PC-9 (cell line): ENCODE data around the gene SLC10A7. TPM values are rescaled to one million over a fixed set of nuclear protein-coding genes. Genes with fewer than 3 reads are reported as not detected.
"Not testable (repeated sequence)": the region's sequence is repeated elsewhere in the genome, so short reads cannot be mapped to it uniquely, and the experiment has no call there.

Experiments used
- BruUV-seq: library from RNA; stranded (reverse); fragments of 400-500 nt; replicated peaks from 2 replicates; lab custom pipeline; 2021; lab: Mats Ljungman, UMichigan
- CTCF ChIA-PET: fragments of 300-600 bp; sonication (Branson Sonifier 250); formaldehyde crosslinking; loops from one replicate; lab custom pipeline; 2022; ENCODE audit warnings: antibody characterized with exemption; lab: Charles Lee
- POLR2A ChIA-PET: fragments of 300-600 bp; sonication (Branson Sonifier 250); formaldehyde crosslinking; loops from one replicate; lab custom pipeline; 2022; ENCODE audit warnings: antibody characterized with exemption; ENCODE audit not compliant: unreplicated experiment; lab: Charles Lee
- DNase-seq, 2 experiments: peaks; one replicate each; pipeline versions ENCODE4 v3.0.0 to v3.0.0-alpha.2; 2015 to 2022; ENCODE audit warnings: mixed read lengths in 1 of 2
- H2AFZ ChIP-seq: fragments of 200-600 bp; sonication (generic); 2 replicates; pipeline ENCODE4 v1.8.1; 2017; ENCODE audit warnings: antibody characterized with exemption
- H3F3A ChIP-seq: fragments of 200-600 bp; sonication (generic); 2 replicates; pipeline ENCODE4 v1.8.1; 2017; ENCODE audit warnings: antibody characterized with exemption, mild to moderate bottlenecking, low read depth; ENCODE audit not compliant: insufficient read depth
- H3K27ac ChIP-seq: fragments of 200-600 bp; sonication (generic); 2 replicates; pipeline ENCODE4 v1.6.1; 2016; ENCODE audit warnings: mixed run types
- H3K27me3 ChIP-seq: fragments of 200-600 bp; sonication (generic); 2 replicates; pipeline ENCODE4 v1.6.1; 2016; ENCODE audit warnings: low read depth, mixed run types; ENCODE audit not compliant: insufficient read depth
- H3K36me3 ChIP-seq: fragments of 200-600 bp; sonication (generic); 2 replicates; pipeline ENCODE4 v1.6.1; 2016; ENCODE audit warnings: low read depth, mixed run types
- H3K4me1 ChIP-seq: fragments of 200-600 bp; sonication (generic); replicated peaks from 2 replicates; pipeline ENCODE4 v1.6.1; 2016; ENCODE audit warnings: mixed run types; ENCODE audit not compliant: insufficient read depth
- H3K4me2 ChIP-seq: fragments of 200-600 bp; sonication (generic); 2 replicates; pipeline ENCODE4 v1.6.1; 2017; ENCODE audit warnings: mixed run types
- H3K4me3 ChIP-seq: fragments of 200-600 bp; sonication (generic); 2 replicates; pipeline ENCODE4 v1.6.1; 2016; ENCODE audit warnings: mixed run types
- H3K79me2 ChIP-seq: fragments of 200-600 bp; sonication (generic); 2 replicates; pipeline ENCODE4 v1.6.1; 2017; ENCODE audit warnings: low read depth, mixed run types
- H3K9me2 ChIP-seq: fragments of 200-600 bp; sonication (generic); 2 replicates; pipeline ENCODE4 v1.8.1; 2017; ENCODE audit warnings: mild to moderate bottlenecking; ENCODE audit not compliant: insufficient read depth
- H3K9me3 ChIP-seq: fragments of 200-600 bp; sonication (generic); 2 replicates; pipeline ENCODE4 v1.8.1; 2016; ENCODE audit warnings: low read depth; ENCODE audit not compliant: insufficient read depth
- H4K20me1 ChIP-seq: fragments of 200-600 bp; sonication (generic); 2 replicates; pipeline ENCODE4 v1.8.1; 2017; ENCODE audit not compliant: insufficient read depth
- CTCF ChIP-seq: fragments of 200-600 bp; sonication (generic); conservative IDR thresholded peaks from 2 replicates; pipeline ENCODE4 v1.6.1; 2017; ENCODE audit warnings: mixed run types, antibody characterized with exemption, mild to moderate bottlenecking, moderate library complexity
- EZH2 ChIP-seq: fragments of 200-600 bp; sonication (generic); IDR thresholded peaks from 2 replicates; pipeline ENCODE4 v1.8.0; 2017; ENCODE audit warnings: antibody characterized with exemption, low read depth
- intact Hi-C: fragments of 100-400 bp; cut with micrococcal nuclease; formaldehyde crosslinking; loops from one replicate; pipeline ENCODE4 v1.10.0; 2022; ENCODE audit not compliant: unreplicated experiment
- total RNA-seq: library from RNA; stranded (reverse); gene quantifications from 2 replicates; pipeline ENCODE4 v1.2.3, GENCODE V29; 2021

SLC10A7 gene
- total RNA-seq, 1 experiment from 2014 or later: 11.4 TPM

DNA sequence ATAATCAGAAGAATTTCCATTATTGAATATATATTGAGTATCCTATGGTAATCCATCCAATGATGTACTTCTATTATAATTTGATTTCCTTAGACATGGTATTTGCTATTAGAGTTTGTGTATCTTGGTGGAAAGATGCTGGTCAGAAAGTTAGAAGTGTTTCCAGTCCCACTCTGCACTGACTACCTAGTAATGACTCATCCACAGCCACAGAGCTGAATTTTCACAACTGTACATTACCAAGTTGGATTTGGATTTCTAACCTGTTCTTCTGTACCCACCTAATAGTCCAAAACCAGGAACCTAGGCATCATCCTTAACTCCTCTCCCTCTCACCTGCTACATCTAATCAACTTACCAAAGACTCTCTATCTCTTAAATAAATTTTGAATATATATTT is 162.0 kb downstream of the SLC10A7 start:
- no peaks in the 10 kb centered on the region for H3K27me3 ChIP-seq
- H3K4me1 ChIP-seq: no peaks in the 10 kb centered on the region
- intact Hi-C loops: no loop called here
- no peak overlapping the region for H3K4me3 ChIP-seq
- no peaks in the 10 kb centered on the region for H3K9me3 ChIP-seq
- H2AFZ ChIP-seq: no peak overlapping the region
- CTCF ChIA-PET: no interaction called here
- DNase-seq: no peak
- H3K79me2 ChIP-seq: no peaks in the 10 kb centered on the region
- H3K27ac ChIP-seq: no peak overlapping the region
- H4K20me1 ChIP-seq: no peaks in the 10 kb centered on the region
- TF ChIP-seq EZH2 (no peak), CTCF (no peak)
- POLR2A ChIA-PET: no interaction called here
- BruUV-seq: no TSS peak
- no peak overlapping the region for H3K4me2 ChIP-seq
- no peaks in the 10 kb centered on the region for H3K36me3 ChIP-seq
- no peaks in the 10 kb centered on the region for H3K9me2 ChIP-seq
- no peaks in the 10 kb centered on the region for H3F3A ChIP-seq

- H3K4me2 ChIP-seq, H3K79me2 ChIP-seq, H3K36me3 ChIP-seq, H3K9me3 ChIP-seq, BruUV-seq, H3K9me2 ChIP-seq, H3K27me3 ChIP-seq, POLR2A ChIA-PET, H3K4me1 ChIP-seq, H3F3A ChIP-seq, H3K27ac ChIP-seq, CTCF ChIA-PET, intact Hi-C loops, H4K20me1 ChIP-seq, H2AFZ ChIP-seq: not testable (repeated sequence)
- H3K4me3 ChIP-seq: 0 out of 2 replicates have a peak overlapping the region, but pooled peaks have one; percentile 39
- DNase-seq: peak in 1 of 2 experiments; percentile 12
Observed at GRCh38 chr4:146350114-146350513, 171.6 kb downstream of the SLC10A7 start.

- Histone ChIP-seq H4K20me1 (no peaks in the 10 kb centered on the region), H3K9me3 (no peaks in the 10 kb centered on the region), H3K9me2 (no peaks in the 10 kb centered on the region), H3K27me3 (no peaks in the 10 kb centered on the region), H3K4me1 (peaks cover 5% of the 10 kb centered on the region), H3K27ac (no peak overlapping the region), H3F3A (no peaks in the 10 kb centered on the region), H3K36me3 (no peaks in the 10 kb centered on the region), H3K4me2 (peak overlapping the region; percentile 59), H3K79me2 (no peaks in the 10 kb centered on the region), H3K4me3 (peak overlapping the region; percentile 38; the same call in 1 of the 2 replicates), H2AFZ (no peak overlapping the region)
- POLR2A ChIA-PET: no interaction called here
- intact Hi-C loops: no loop called here
- DNase-seq: no peak
- CTCF ChIA-PET: no interaction called here
- no TSS peak for BruUV-seq
- TF ChIP-seq CTCF (no peak), EZH2 (no peak)
Observed at GRCh38 chr4:146349306-146349705, 172.4 kb downstream of the SLC10A7 start.

DNA sequence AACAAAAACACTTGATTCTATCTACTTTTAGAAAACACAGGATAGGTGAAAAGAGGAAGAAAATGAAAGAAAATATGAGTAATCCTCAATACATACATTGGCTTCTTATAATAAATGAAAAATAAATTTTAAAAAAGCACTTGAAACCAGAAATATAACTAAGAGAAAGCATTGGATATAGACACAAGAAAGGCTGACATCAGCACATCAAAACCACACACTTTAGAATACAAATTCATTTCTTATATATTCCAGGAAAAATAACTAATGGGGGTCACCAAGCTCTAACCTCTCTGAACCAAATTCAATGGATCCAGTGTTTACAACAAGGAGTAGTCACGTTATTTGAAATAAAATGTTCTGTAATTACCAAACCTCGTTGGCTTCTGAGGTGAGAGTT is 173.9 kb downstream of the SLC10A7 start:
- no peaks in the 10 kb centered on the region for H3F3A ChIP-seq
- POLR2A ChIA-PET: no interaction called here
- no TSS peak for BruUV-seq

More for the DNA sequence above, 173.9 kb downstream of the SLC10A7 start:
- no peak overlapping the region for H2AFZ ChIP-seq
- no peaks in the 10 kb centered on the region for H3K9me3 ChIP-seq
- intact Hi-C loops: no loop called here
- no peaks in the 10 kb centered on the region for H3K79me2 ChIP-seq
- no peaks in the 10 kb centered on the region for H3K27me3 ChIP-seq
- TF ChIP-seq EZH2 (no peak), CTCF (no peak)
- no peak for DNase-seq
- H4K20me1 ChIP-seq: no peaks in the 10 kb centered on the region
- CTCF ChIA-PET: no interaction called here
- no peaks in the 10 kb centered on the region for H3K9me2 ChIP-seq
- peaks cover 19% of the 10 kb centered on the region for H3K4me1 ChIP-seq
- H3K4me2 ChIP-seq: no peak overlapping the region
- H3K36me3 ChIP-seq: no peaks in the 10 kb centered on the region
- no peak overlapping the region for H3K4me3 ChIP-seq
- H3K27ac ChIP-seq: no peak overlapping the region
